Omental fat pad (tissue), 4 donors: ENCODE results near the gene URM1. TPM values are rescaled to one million over a fixed set of nuclear protein-coding genes. Genes with fewer than 3 reads are reported as not detected.

Source experiments
- ATAC-seq: fragments of 150-250 bp; one replicate; pipeline ENCODE4 v1.9.1; 2016; ENCODE audit warnings: mild to moderate bottlenecking, moderate library complexity; ENCODE audit not compliant: low FRiP score
- DNase-seq: peaks from one replicate; pipeline ENCODE4 v3.0.0-alpha.2; 2019; ENCODE audit warnings: low spot score
- CTCF ChIP-seq, 3 donors: fragments of 450-650 bp; IDR thresholded peaks; one replicate each; pipeline ENCODE4 v1.5.1; 2016 to 2017; ENCODE audit warnings: antibody characterized with exemption in 3 of 3, mild to moderate bottlenecking in 3 of 3, moderate library complexity in 2 of 3
- total RNA-seq, 4 donors: library from RNA; depleted of rRNA; stranded (reverse); fragments of >200 nt; gene quantifications; one replicate each; pipeline ENCODE4 v1.1.0, GENCODE V29; 2016

The URM1 gene
- total RNA-seq, 4 donors from 2014 or later, result 19.8 to 26.0 (median 23.8) TPM

GRCh38 chr9:128399861-128400260 is 28.7 kb downstream of the URM1 start:
- ATAC-seq, result no peak
- DNase-seq, result no peak
- TF ChIP-seq CTCF (IDR thresholded peaks at IDR 0.05), result no peak

GRCh38 chr9:128404560-128404959 is 33.4 kb downstream of the URM1 start:
- no peak for ATAC-seq
- DNase-seq, result no peak
- no peak for TF ChIP-seq CTCF (IDR thresholded peaks at IDR 0.05)

- no peak for TF ChIP-seq CTCF (IDR thresholded peaks at IDR 0.05)
- DNase-seq (no peak), ATAC-seq (no peak)
Observed at GRCh38 chr9:128405077-128405779, 34.1 kb downstream of the URM1 start.

GRCh38 chr9:128405780-128406171 is 34.6 kb downstream of the URM1 start:
- ATAC-seq, result no peak
- no peak for TF ChIP-seq CTCF (IDR thresholded peaks at IDR 0.05)

GRCh38 chr9:128406848-128407391 is 35.7 kb downstream of the URM1 start:
- ATAC-seq, result no peak
- no peak for DNase-seq
- TF ChIP-seq CTCF (IDR thresholded peaks at IDR 0.05), result no peak

More at GRCh38 chr9:128405780-128406171, 34.6 kb downstream of the URM1 start:
- DNase-seq, result no peak

- DNase-seq, result no peak
- ATAC-seq, result no peak
- TF ChIP-seq CTCF (IDR thresholded peaks at IDR 0.05), result no peak
Observed at GRCh38 chr9:128408963-128409431, 37.8 kb downstream of the URM1 start.

- DNase-seq, result no peak
- TF ChIP-seq CTCF (IDR thresholded peaks at IDR 0.05), result no peak
- no peak for ATAC-seq
Observed at GRCh38 chr9:128409450-128409849, 38.3 kb downstream of the URM1 start.
